ENCODE results near the gene TTC34.

- TF ChIP-seq CTCF (IDR thresholded peaks at IDR 0.05) (no peak), POLR2AphosphoS5 (IDR thresholded peaks at IDR 0.05) (no peak), POLR2A (IDR thresholded peaks at IDR 0.05) (no peak), EP300 (IDR thresholded peaks at IDR 0.05) (no peak)
Observed at GRCh38 chr1:2783435-2784397, 17.8 kb downstream of the TTC34 start.

All from sigmoid colon (tissue), 4 donors.